HEK293T (cell line): ENCODE measurements around the gene CACNA1C.

Source experiments
- BHLHE40 ChIP-seq: fragments of 450-650 bp; IDR thresholded peaks from 2 replicates; pipeline ENCODE4 v1.6.1; 2016; ENCODE audit warnings: mild to moderate bottlenecking, moderate library complexity, borderline replicate concordance
- FOXK2 ChIP-seq: fragments of 450-650 bp; IDR thresholded peaks from 2 replicates; pipeline ENCODE4 v1.6.1; 2016; ENCODE audit warnings: mild to moderate bottlenecking
- NFRKB ChIP-seq: fragments of 450-650 bp; IDR thresholded peaks from 2 replicates; pipeline ENCODE4 v1.6.1; 2016; ENCODE audit warnings: mild to moderate bottlenecking, moderate library complexity
- PKNOX1 ChIP-seq: fragments of 450-650 bp; IDR thresholded peaks from 2 replicates; pipeline ENCODE4 v1.6.1; 2016
- SP1 ChIP-seq: fragments of 450-650 bp; IDR thresholded peaks from 2 replicates; pipeline ENCODE4 v1.6.1; 2017
- TARDBP ChIP-seq: fragments of 450-650 bp; IDR thresholded peaks from 2 replicates; pipeline ENCODE4 v1.6.1; 2016
- ZNF384 ChIP-seq: fragments of 450-650 bp; IDR thresholded peaks from 2 replicates; pipeline ENCODE4 v1.6.1; 2016

GRCh38 chr12:2046957-2047356 is 5.8 kb upstream of the CACNA1C start:
- TF ChIP-seq NFRKB (no peak), FOXK2 (no peak), TARDBP (no peak), PKNOX1 (no peak), ZNF384 (no peak), SP1 (no peak), BHLHE40 (no peak)
